ENCODE data around the gene ABCC3. TPM values are rescaled to one million over a fixed set of nuclear protein-coding genes. Genes with fewer than 3 reads are reported as not detected.

ABCC3 gene
- total RNA-seq, 1 experiment from 2014 or later: 66.2 TPM

GRCh38 chr17:50613007-50613992 lies 21.4 kb upstream of the ABCC3 start:
- BruUV-seq (replicated peaks): no TSS peak
- Histone ChIP-seq H2AFZ (ENCODE audit: low read depth, low read length, poor library complexity, severe bottlenecking) (no peak overlapping the region), H3K9me2 (ENCODE audit: insufficient read depth) (no peaks in the 10 kb centered on the region), H3K79me2 (ENCODE audit: insufficient read depth, low read length) (no peaks in the 10 kb centered on the region), H3K36me3 (ENCODE audit: control insufficient read depth in 1 of 2, insufficient read depth in 2 of 2, low read length in 2 of 2) (no peaks in the 10 kb centered on the region), H3K4me2 (ENCODE audit: low read length) (no peak overlapping the region), H3K4me1 (ENCODE audit: control insufficient read depth in 1 of 2, insufficient read depth in 2 of 2, low read length in 2 of 2) (peaks cover 0 to 5% of the 10 kb centered on the region in 2 experiments; a peak in 2 of 4 replicates), H3K27me3 (ENCODE audit: insufficient read depth, low read length) (no peaks in the 10 kb centered on the region), H3K27ac (ENCODE audit: low read depth, low read length) (no peak overlapping the region), H3K9ac (ENCODE audit: low read length) (no peak overlapping the region), H3K4me3 (replicated peaks in 1 of 2; ENCODE audit: low read depth in 1 of 2, low read length in 2 of 2) (no peak overlapping the region), H3K9me3 (ENCODE audit: control insufficient read depth in 1 of 2, insufficient read depth in 1 of 2, low read depth in 1 of 2, low read length in 2 of 2) (no peaks in the 10 kb centered on the region), H4K20me1 (ENCODE audit: insufficient read depth) (no peaks in the 10 kb centered on the region)
- DNase-seq (ENCODE audit: low read depth, low spot score) (no peak), ATAC-seq (no peak)
- ChIA-PET CTCF (no interaction called here), RAD21 (ENCODE audit: low non-redundant PET in 1 of 2, low total read pairs in 2 of 2, uncharacterized antibody in 2 of 2, unreplicated experiment in 2 of 2) (no interaction called here), POLR2A (no interaction called here)
- TF ChIP-seq CEBPB (IDR thresholded peaks at IDR 0.05; ENCODE audit: low read depth) (no peak), CTCF (IDR thresholded peaks at IDR 0.05 in 2 of 3, conservative IDR thresholded peaks at IDR 0.05 in 1 of 3; ENCODE audit: borderline replicate concordance in 1 of 3, insufficient read depth in 1 of 3, low read depth in 2 of 3, low read length in 2 of 3) (0 out of 6 replicates have a peak, but pooled peaks of 2 of the 3 experiments have one; percentile 4 to 13)
- intact Hi-C loops (cut with micrococcal nuclease): no loop called here

- ChIA-PET CTCF (interaction anchor here (0.8 to 1.2 kb wide), 2 partner anchors 9 to 16 kb away, joined by 3 read pairs; no protein-coding TSS in a partner anchor), RAD21 (ENCODE audit: low non-redundant PET in 1 of 2, low total read pairs in 2 of 2, uncharacterized antibody in 2 of 2, unreplicated experiment in 2 of 2) (no interaction called here), POLR2A (no interaction called here)
- Histone ChIP-seq H3K79me2 (ENCODE audit: insufficient read depth, low read length) (no peaks in the 10 kb centered on the region), H3K9me2 (ENCODE audit: insufficient read depth) (no peaks in the 10 kb centered on the region), H3K4me2 (ENCODE audit: low read length) (no peak overlapping the region), H3K9ac (ENCODE audit: low read length) (no peak overlapping the region), H2AFZ (ENCODE audit: low read depth, low read length, poor library complexity, severe bottlenecking) (no peak overlapping the region), H3K4me3 (replicated peaks in 1 of 2; ENCODE audit: low read depth in 1 of 2, low read length in 2 of 2) (no peak overlapping the region), H3K36me3 (ENCODE audit: control insufficient read depth in 1 of 2, insufficient read depth in 2 of 2, low read length in 2 of 2) (no peaks in the 10 kb centered on the region), H3K27ac (ENCODE audit: low read depth, low read length) (no peak overlapping the region), H3K4me1 (ENCODE audit: control insufficient read depth in 1 of 2, insufficient read depth in 2 of 2, low read length in 2 of 2) (peaks cover 0 to 17% of the 10 kb centered on the region in 2 experiments; a peak in 2 of 4 replicates), H3K27me3 (ENCODE audit: insufficient read depth, low read length) (no peaks in the 10 kb centered on the region), H4K20me1 (ENCODE audit: insufficient read depth) (no peaks in the 10 kb centered on the region), H3K9me3 (ENCODE audit: control insufficient read depth in 1 of 2, insufficient read depth in 1 of 2, low read depth in 1 of 2, low read length in 2 of 2) (no peaks in the 10 kb centered on the region)
- ATAC-seq: no peak
- DNase-seq (ENCODE audit: low read depth, low spot score): no peak
- intact Hi-C loops (cut with micrococcal nuclease): no loop called here
- BruUV-seq (replicated peaks): no TSS peak
- TF ChIP-seq ZFX (IDR thresholded peaks at IDR 0.05) (no peak), EZH2phosphoT487 (IDR thresholded peaks at IDR 0.05; ENCODE audit: borderline replicate concordance) (no peak), ZBTB33 (IDR thresholded peaks at IDR 0.05; ENCODE audit: extremely low read depth, insufficient replicate concordance, low read length) (no peak)
These were observed 20.1 kb upstream of the ABCC3 start for GRCh38 chr17:50614471-50615051.
